Fibroblast of villous mesenchyme (primary cell): ENCODE measurements around the gene THEMIS2. TPM values are rescaled to one million over a fixed set of nuclear protein-coding genes. Genes with fewer than 3 reads are reported as not detected.

Experiments used
- DNase-seq: peaks from one replicate; pipeline ENCODE4 v3.0.0-alpha.2; 2010; ENCODE audit warnings: low read depth
- H3K4me3 ChIP-seq: 2 replicates; pipeline ENCODE4 v1.5.1; 2011; ENCODE audit warnings: low read depth, mild to moderate bottlenecking, low read length
- total RNA-seq: library from RNA; depleted of rRNA; stranded (reverse); fragments of >200 nt; gene quantifications from 2 replicates; pipeline ENCODE4 v1.2.3, GENCODE V29; 2012
- TF ChIP-seq, protein P1 (sequence below): IDR thresholded peaks from 2 replicates; pipeline ENCODE4 v1.5.1; 2012; ENCODE audit warnings: low read depth, mild to moderate bottlenecking, low read length; ENCODE audit not compliant: insufficient read depth

THEMIS2 gene
- total RNA-seq, 1 donor: 3.0 TPM

DNA sequence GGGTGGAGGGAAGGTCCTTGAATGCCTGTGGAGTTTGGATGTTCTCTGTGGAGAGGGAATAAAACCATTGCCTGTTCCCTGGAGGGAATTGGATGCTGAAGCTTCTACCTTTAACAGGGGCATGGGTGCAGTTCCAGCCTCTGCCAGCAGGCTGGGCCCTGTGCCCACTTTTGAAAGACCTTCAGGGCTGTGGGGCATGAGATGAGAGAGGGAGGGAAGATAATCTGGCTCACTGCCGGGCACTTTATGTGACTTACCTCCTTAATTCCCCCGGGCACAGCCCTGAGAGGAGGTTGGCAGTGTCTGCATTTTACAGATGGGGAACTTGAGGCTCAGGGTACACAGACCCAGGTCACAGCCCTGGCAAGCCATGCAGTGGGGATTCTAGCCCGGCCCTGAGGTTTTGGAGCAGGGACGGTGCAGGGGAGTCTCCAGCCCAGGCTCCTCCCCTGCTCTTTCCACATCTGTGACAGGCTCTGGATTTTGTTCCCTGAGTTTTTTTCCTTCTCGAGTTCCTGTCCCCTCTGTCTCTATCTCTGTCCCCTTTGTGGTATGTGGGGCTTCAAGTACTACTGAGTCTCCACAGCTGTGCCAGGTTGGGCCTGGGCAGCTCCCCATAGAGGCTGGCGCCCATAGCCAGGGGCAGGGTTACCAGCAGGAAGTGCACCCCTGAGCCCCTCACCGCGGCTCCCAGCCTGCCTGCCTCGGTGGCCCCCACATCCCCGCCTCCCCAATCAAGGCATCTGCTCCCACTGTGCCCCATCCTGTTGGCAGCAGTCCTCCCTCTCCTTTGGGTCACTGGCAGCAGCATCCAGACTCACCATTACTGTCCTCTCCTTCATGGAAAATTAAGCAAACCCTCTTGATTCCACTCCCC, 14.0 kb upstream of the THEMIS2 start:
- H3K4me3 ChIP-seq: peak overlapping the region; percentile 40
- DNase-seq: peak; percentile 86
- TF ChIP-seq, protein P1, sequence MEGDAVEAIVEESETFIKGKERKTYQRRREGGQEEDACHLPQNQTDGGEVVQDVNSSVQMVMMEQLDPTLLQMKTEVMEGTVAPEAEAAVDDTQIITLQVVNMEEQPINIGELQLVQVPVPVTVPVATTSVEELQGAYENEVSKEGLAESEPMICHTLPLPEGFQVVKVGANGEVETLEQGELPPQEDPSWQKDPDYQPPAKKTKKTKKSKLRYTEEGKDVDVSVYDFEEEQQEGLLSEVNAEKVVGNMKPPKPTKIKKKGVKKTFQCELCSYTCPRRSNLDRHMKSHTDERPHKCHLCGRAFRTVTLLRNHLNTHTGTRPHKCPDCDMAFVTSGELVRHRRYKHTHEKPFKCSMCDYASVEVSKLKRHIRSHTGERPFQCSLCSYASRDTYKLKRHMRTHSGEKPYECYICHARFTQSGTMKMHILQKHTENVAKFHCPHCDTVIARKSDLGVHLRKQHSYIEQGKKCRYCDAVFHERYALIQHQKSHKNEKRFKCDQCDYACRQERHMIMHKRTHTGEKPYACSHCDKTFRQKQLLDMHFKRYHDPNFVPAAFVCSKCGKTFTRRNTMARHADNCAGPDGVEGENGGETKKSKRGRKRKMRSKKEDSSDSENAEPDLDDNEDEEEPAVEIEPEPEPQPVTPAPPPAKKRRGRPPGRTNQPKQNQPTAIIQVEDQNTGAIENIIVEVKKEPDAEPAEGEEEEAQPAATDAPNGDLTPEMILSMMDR: peak; percentile 98

DNA sequence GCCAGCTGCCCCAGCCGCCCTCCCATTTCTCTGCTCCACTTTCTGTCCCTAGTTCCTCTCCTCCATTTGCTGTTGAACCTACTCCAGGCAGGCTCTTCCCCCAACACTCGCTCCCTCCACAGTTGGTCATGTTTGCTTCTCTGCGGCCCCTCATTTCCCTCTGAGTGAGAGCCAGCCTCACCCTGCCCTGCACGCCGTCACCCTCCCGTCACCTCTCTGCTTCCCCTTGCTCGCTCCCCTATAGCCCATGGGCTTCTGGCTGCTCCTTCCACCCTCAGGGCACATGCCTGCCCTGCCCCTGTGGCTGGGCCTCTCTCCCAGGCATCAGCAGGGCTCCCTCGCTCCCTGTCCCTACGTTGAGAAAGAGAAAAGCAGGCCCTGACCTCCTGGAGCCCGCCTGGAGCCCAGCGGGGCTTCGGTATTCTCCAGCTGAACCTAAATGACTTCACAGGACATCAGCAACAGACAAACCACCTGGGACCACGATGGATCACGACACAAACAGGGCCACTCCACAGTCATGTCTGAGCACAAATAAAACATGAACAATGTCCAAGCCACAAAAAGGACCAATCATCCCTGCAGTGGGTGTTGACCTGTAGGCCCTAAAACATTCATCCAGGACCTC, 13.3 kb upstream of the THEMIS2 start:
- no peak for DNase-seq
- TF ChIP-seq, protein P1: no peak
- no peak overlapping the region for H3K4me3 ChIP-seq

DNA sequence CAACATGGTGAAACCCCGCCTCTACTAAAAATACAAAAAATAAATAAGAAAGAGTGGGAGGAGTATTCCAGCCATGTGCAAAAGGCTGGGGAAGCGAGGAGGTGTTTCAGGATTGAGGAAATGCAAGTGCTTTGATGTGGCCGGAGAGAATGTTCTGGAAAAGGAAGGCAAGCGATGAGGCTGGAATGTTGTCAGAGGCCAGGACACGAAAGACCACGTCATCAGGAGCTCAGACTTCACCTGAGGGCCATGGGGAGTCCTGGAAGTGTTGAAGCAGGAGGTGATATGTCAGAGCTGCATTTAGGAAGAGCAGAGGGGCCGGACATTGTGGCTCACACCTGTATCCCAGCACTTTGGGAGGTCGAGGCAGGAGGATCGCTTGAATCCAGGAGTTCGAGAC, 10.9 kb upstream of the THEMIS2 start:
- no peak for DNase-seq
- TF ChIP-seq, protein P1: no peak
- H3K4me3 ChIP-seq: no peak overlapping the region

DNA sequence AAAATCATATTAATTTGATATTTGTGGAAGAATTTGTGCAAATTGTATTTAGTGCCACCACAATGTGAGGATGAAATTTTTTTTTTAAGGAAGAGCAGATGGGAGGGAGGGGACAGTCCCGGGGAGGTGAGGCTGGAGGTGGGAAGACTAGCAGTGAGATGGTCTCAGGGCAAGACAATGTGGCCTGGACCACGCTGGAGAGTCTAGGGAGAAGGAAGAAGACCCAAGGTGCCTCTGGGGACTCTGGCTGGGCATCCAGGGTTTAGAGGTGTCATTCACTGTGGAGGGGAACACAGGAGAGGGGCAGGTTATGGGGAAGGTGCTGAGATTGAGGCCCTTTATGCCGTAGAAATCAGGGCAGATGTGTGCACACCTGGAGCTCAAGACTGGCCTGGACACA, 10.3 kb upstream of the THEMIS2 start:
- no peak for DNase-seq
- H3K4me3 ChIP-seq: no peak overlapping the region
- TF ChIP-seq, protein P1: no peak

DNA sequence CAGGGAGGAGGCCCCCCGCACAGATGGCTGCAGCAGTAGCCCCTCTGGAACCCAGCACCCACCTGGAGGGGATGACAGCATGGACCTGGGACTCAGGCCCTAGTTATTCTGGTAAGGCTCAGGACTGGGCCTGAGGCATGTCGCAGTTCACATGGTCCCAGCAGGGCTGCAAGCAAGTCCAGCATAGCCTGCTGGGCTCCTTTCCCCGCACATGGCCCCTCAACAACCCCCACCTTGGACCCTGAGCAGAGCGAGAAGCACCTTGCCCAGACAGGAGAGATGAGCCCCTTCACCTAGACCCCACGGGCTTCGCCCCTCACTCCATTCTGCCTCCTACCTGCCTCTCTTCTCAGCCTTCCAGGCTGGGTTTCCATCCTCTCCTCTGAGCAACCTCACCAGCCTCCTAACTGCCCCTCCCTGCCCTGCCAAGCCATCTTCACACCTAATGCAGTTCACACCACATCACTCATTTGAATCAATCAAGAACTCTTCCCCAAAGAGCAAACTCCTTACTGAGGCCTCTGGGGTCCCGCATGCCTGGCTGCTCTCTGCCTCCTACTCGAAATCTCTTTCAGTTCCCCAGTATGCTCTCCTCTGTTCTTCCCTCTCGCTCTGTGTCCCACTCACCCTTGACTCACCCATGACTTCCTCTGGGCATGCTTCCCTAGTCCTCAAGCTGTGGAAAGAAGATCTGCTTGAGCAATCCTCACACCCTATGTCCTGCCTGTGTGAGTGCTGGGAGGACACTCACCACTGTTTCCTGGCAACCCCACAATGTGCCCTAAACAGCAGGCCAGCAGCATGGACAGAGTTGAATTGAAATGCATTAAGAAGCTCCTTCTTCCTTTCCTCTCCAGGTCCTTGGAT, 9.4 kb upstream of the THEMIS2 start:
- H3K4me3 ChIP-seq: no peak overlapping the region
- peak; percentile 97 for DNase-seq
- TF ChIP-seq, protein P1: no peak

DNA sequence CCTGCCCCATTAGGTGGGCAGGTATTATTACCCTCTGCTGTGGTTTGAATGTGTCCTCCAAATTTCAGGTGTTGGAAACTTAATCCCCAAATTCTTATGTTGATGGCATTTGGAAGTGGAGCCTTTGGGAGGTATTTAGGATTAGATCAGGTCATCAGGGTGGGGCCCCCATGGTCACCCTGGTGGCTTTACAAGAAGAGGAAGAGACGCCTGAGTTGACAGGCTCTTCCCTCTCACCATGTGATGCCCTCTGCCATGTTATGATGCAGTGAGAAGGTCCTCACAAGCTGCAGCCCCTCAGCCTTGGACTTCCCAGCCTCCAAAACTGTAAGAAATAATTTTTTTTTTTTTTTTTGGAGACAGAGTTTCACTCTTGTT, 8.8 kb upstream of the THEMIS2 start:
- H3K4me3 ChIP-seq: no peak overlapping the region
- TF ChIP-seq, protein P1: no peak
- DNase-seq: no peak
